NCI-H82 treated with DMSO at 0.1 percent for 48 hours (cell line): Measurements from ENCODE around the gene ALKBH1.
"Not testable (repeated sequence)": the region's sequence is repeated elsewhere in the genome, so short reads cannot be mapped to it uniquely, and the experiment has no call there.

Experiments used
- DNase-seq: peaks from one replicate; lab custom pipeline; 2025; ENCODE audit not compliant: unreplicated experiment; lab: John Stamatoyannopoulos, UW

ALKBH1 gene

GRCh38 chr14:77707724-77708408, at the start of gene ALKBH1, which contains the start of gene SLIRP:
ALKBH1 (minus strand) TSS chr14:77708023; CDS start chr14:77708004, 19 bp downstream.
SLIRP (plus strand) TSS chr14:77708103; CDS start chr14:77708112, 9 bp downstream.
- DNase-seq, result peak; percentile 41

- no peak for DNase-seq
These were observed 45.1 kb upstream of the ALKBH1 start for GRCh38 chr14:77752799-77753516.

- no peak for DNase-seq
These were observed 44.4 kb upstream of the ALKBH1 start for GRCh38 chr14:77752266-77752665.

GRCh38 chr14:77747425-77747824, 39.6 kb upstream of the ALKBH1 start:
- not testable (repeated sequence) for DNase-seq

- DNase-seq, result no peak
These were observed 38.4 kb upstream of the ALKBH1 start for GRCh38 chr14:77746064-77746702.

GRCh38 chr14:77741438-77741837, 33.6 kb upstream of the ALKBH1 start:
- DNase-seq, result no peak

- no peak for DNase-seq
These were observed 30.9 kb upstream of the ALKBH1 start for GRCh38 chr14:77738559-77739250.

- DNase-seq, result no peak
These were observed 23.2 kb upstream of the ALKBH1 start for GRCh38 chr14:77730976-77731497.

- DNase-seq, result no peak
These were observed 14.5 kb upstream of the ALKBH1 start for GRCh38 chr14:77722301-77722700.

- no peak for DNase-seq
These were observed 13.6 kb upstream of the ALKBH1 start for GRCh38 chr14:77721437-77721836.

GRCh38 chr14:77717608-77718305, 9.9 kb upstream of the ALKBH1 start:
- no peak for DNase-seq

- DNase-seq, result no peak
These were observed 7.1 kb upstream of the ALKBH1 start for GRCh38 chr14:77714926-77715325.

- DNase-seq, result no peak
These were observed 2.5 kb upstream of the ALKBH1 start for GRCh38 chr14:77710364-77710763.

GRCh38 chr14:77709412-77709811, 1.6 kb upstream of the ALKBH1 start:
- no peak for DNase-seq

GRCh38 chr14:77708749-77709148, 926 bp upstream of the ALKBH1 start:
- DNase-seq, result no peak

- DNase-seq, result no peak
These were observed 484 bp downstream of the ALKBH1 start for GRCh38 chr14:77707355-77707723.

- no peak for DNase-seq
These were observed 16.6 kb downstream of the ALKBH1 start for GRCh38 chr14:77691259-77691658.

GRCh38 chr14:77682158-77682553, 25.7 kb downstream of the ALKBH1 start:
- DNase-seq, result no peak

- no peak for DNase-seq
These were observed 26.3 kb downstream of the ALKBH1 start for GRCh38 chr14:77681196-77682157.
